K562 (cell line): ENCODE data around the gene RBFA. TPM values are rescaled to one million over a fixed set of nuclear protein-coding genes. Genes with fewer than 3 reads are reported as not detected.

Source experiments
- BCLAF1 ChIP-seq, 2 experiments: fragments of 450-650 bp in 1 of 2; IDR thresholded peaks; 2 replicates each; pipeline ENCODE4 v1.6.1; 2011 to 2017; ENCODE audit warnings: low read depth in 2 of 2, antibody characterized with exemption in 1 of 2, borderline replicate concordance in 1 of 2, low read length in 1 of 2, mild to moderate bottlenecking in 1 of 2, mixed read lengths in 1 of 2; ENCODE audit not compliant: control insufficient read depth in 1 of 2
- CBX5 ChIP-seq: IDR thresholded peaks from 2 replicates; pipeline ENCODE4 v1.6.1; 2014; ENCODE audit warnings: low read depth, borderline replicate concordance
- CEBPG ChIP-seq, 3 experiments: fragments of 200-800 bp in 1 of 3; sonication (Bioruptor generic) in 1 of 3; sonication (generic) in 1 of 3; formaldehyde crosslinking in 1 of 3; IDR thresholded peaks in 2 of 3; conservative IDR thresholded peaks in 1 of 3; 2 replicates each; pipeline versions ENCODE4 v1.6.1 to v1.8.0; 2016 to 2022; ENCODE audit warnings: missing compliant biosample characterization in 2 of 3, missing genetic modification characterization in 2 of 3, mild to moderate bottlenecking in 1 of 3, missing genetic modification reagents in 1 of 3
- DIDO1 ChIP-seq: fragments of 450-650 bp; IDR thresholded peaks from 2 replicates; pipeline ENCODE4 v1.6.1; 2016; ENCODE audit warnings: low read depth, missing biosample characterization, missing genetic modification characterization
- EHMT2 ChIP-seq: fragments of 450-650 bp; IDR thresholded peaks from 2 replicates; pipeline ENCODE4 v1.6.1; 2018; ENCODE audit warnings: antibody characterized with exemption
- FOXJ2 ChIP-seq: fragments of 200-800 bp; sonication (Bioruptor generic); IDR thresholded peaks from 2 replicates; pipeline ENCODE4 v1.6.1; 2016; ENCODE audit warnings: missing genetic modification characterization, missing compliant biosample characterization
- HCFC1 ChIP-seq: IDR thresholded peaks from 2 replicates; pipeline ENCODE4 v1.6.1; 2012; ENCODE audit warnings: low read depth, low read length, improper control_type of control experiment
- HNRNPUL1 ChIP-seq: fragments of 200-400 bp; formaldehyde crosslinking; IDR thresholded peaks from 2 replicates; pipeline ENCODE4 v1.6.1; 2017; ENCODE audit warnings: low read length
- LEF1 ChIP-seq: fragments of 450-650 bp; IDR thresholded peaks from 2 replicates; pipeline ENCODE4 v1.6.1; 2016; ENCODE audit warnings: mild to moderate bottlenecking
- MAFK ChIP-seq: IDR thresholded peaks from 2 replicates; pipeline ENCODE4 v1.6.1; 2011; ENCODE audit warnings: low read length, improper control_type of control experiment
- MYNN ChIP-seq, 2 experiments: sonication (generic); formaldehyde crosslinking in 1 of 2; IDR thresholded peaks; 2 replicates each; pipeline versions ENCODE4 v1.5.0 to v1.6.1; 2016 to 2020; ENCODE audit warnings: antibody characterized with exemption in 1 of 2, missing genetic modification reagents in 1 of 2
- PHB2 ChIP-seq: fragments of 450-650 bp; IDR thresholded peaks from 2 replicates; pipeline ENCODE4 v1.6.1; 2017; ENCODE audit warnings: low read depth
- PRPF4 ChIP-seq: fragments of 200-400 bp; formaldehyde crosslinking; IDR thresholded peaks from one replicate; pipeline ENCODE4 v1.6.1; 2017; ENCODE audit warnings: low read length, low read depth, mild to moderate bottlenecking; ENCODE audit not compliant: insufficient read depth, poor library complexity, severe bottlenecking
- PTBP1 ChIP-seq: fragments of 200-400 bp; formaldehyde crosslinking; IDR thresholded peaks from 2 replicates; pipeline ENCODE4 v1.6.1; 2017; ENCODE audit warnings: low read depth, low read length
- TARDBP ChIP-seq: fragments of 450-650 bp; IDR thresholded peaks from 2 replicates; pipeline ENCODE4 v1.6.1; 2016
- TGIF2 ChIP-seq: sonication (generic); formaldehyde crosslinking; IDR thresholded peaks from 2 replicates; pipeline ENCODE4 v1.8.1; 2022; ENCODE audit warnings: mild to moderate bottlenecking, missing genetic modification reagents, moderate library complexity
- ZBTB8A ChIP-seq: fragments of 450-650 bp; IDR thresholded peaks from 2 replicates; pipeline ENCODE4 v1.6.1; 2018; ENCODE audit warnings: mild to moderate bottlenecking, moderate library complexity; ENCODE audit not compliant: partially characterized antibody
- ZC3H11A ChIP-seq: IDR thresholded peaks from 2 replicates; pipeline ENCODE4 v1.6.1; 2012; ENCODE audit warnings: low read depth, low read length, improper control_type of control experiment
- ZFP36 ChIP-seq: fragments of 150-350 bp; IDR thresholded peaks from 2 replicates; pipeline ENCODE4 v1.6.1; 2018; ENCODE audit warnings: low read length, low read depth; ENCODE audit not compliant: partially characterized antibody
- ZNF175 ChIP-seq: fragments of 200-800 bp; sonication (Bioruptor generic); IDR thresholded peaks from 2 replicates; pipeline ENCODE4 v1.6.1; 2016; ENCODE audit warnings: low read depth, mild to moderate bottlenecking, missing genetic modification characterization, missing compliant biosample characterization
- ZNF212 ChIP-seq: fragments of 450-650 bp; formaldehyde crosslinking; IDR thresholded peaks from 2 replicates; pipeline ENCODE4 v1.4.0; 2020; ENCODE audit warnings: mild to moderate bottlenecking
- ZNF239 ChIP-seq: fragments of 250-450 bp; sonication (Bioruptor Pico); IDR thresholded peaks from 2 replicates; pipeline ENCODE4 v1.4.0; 2020; ENCODE audit warnings: mild to moderate bottlenecking
- ZNF3 ChIP-seq: fragments of 250-450 bp; sonication (Bioruptor Pico); IDR thresholded peaks from 2 replicates; pipeline ENCODE4 v1.5.0; 2021; ENCODE audit warnings: mild to moderate bottlenecking, moderate library complexity
- ZNF717 ChIP-seq: fragments of 250-450 bp; sonication (Bioruptor Pico); IDR thresholded peaks from 2 replicates; pipeline ENCODE4 v1.5.0; 2021
- polyA plus RNA-seq, 8 experiments: library from polyadenylated mRNA; depleted of rRNA in 4 of 8; stranded (reverse) in 5 of 8; unstranded in 3 of 8; fragments of >200 nt; fragmentation: Nextera tagmentation in 2 of 8; fragmentation: Illumina TruSeq in 1 of 8; extraction: Ambion mirVana in 2 of 8; extraction: Trizol in 1 of 8; gene quantifications; 2 replicates each; pipeline versions ENCODE4 v1.2.1 to v1.2.3, GENCODE V29; 2011 to 2014; ENCODE audit warnings: inconsistent platforms in 1 of 8, missing spikeins in 1 of 8
- total RNA-seq, 7 experiments: library from RNA; depleted of rRNA in 6 of 7; stranded (reverse); fragments of >200 nt in 6 of 7; fragmentation: Illumina TruSeq in 2 of 7; extraction: Trizol in 2 of 7; gene quantifications; 2 replicates each; pipeline versions ENCODE4 v1.2.1 to v1.2.3, GENCODE V29; 2011 to 2021; ENCODE audit warnings: low replicate concordance in 1 of 7
- TF ChIP-seq, protein P1 (sequence below): fragments of 450-650 bp; IDR thresholded peaks from 2 replicates; pipeline ENCODE4 v1.6.1; 2016; ENCODE audit warnings: borderline replicate concordance

The RBFA gene
- total and polyA plus RNA-seq, 9 of the 15 experiments (the other 6 are each of a cell fraction or from before 2014, with no cell fraction given): 3.4 to 41.9 (median 25.8) TPM

DNA sequence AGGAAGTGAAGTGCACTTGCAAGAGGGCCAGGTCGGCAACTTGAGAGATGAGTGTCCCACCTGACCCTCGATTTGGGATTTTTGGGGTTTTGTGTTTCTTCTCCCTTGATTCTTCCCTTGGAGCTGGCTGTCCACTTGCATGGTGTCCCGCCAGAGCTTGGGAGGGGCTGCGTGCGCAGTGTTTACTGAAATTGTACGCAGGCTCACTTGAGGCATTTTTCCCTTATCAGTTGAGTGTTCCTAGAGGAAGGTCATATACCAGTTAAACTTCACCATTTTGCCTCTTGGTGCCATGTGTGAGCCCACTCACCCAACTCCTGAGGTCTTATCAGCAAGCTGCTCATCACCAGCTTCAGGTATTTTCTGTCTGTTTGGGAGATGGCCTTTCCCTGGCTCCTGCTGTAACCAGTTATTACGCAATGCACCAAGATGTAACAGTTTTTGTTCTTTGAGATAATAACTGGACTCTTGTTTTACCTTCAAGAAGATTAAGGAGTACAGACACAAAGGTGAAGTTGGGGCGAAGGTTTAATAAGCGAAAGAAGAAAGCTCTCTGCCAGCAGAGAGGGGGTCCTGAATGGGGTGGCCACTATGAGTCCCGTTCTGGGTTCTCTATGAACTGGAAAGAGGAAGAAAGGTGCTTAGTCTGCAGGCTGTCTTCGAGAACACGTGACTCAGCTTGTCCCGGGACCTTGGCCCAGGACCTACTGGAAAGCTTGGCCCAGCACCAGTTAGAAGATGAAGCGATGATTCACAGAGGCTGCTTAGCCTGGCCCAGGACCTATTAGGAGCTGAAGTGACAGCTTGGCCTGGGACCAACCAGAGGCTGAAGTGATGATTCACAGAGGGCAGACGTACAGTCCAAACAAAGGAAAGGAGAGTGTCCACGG is 24.3 kb upstream of the RBFA start (continued):
- TF ChIP-seq ZBTB8A (no peak), ZNF175 (CRISPR knock-in tag) (no peak), FOXJ2 (no peak), PTBP1 (no peak), MAFK (no peak), ZC3H11A (no peak), PRPF4 (no peak), LEF1 (no peak), ZNF717 (no peak), PHB2 (no peak), ZNF212 (CRISPR knock-in tag) (no peak), TGIF2 (no peak), EHMT2 (no peak), HNRNPUL1 (no peak), TARDBP (peak; percentile 65; the same call in 1 of the 2 replicates), CEBPG (CRISPR knock-in tag; IDR thresholded peaks at IDR 0.05) (peak; percentile 72), CEBPG (tag; conservative IDR thresholded peaks at IDR 0.05 in 1 of 2, IDR thresholded peaks at IDR 0.05 in 1 of 2) (peak; percentile 29 to 89; a peak in 3 of 4 replicates), CBX5 (no peak), ZNF239 (CRISPR knock-in tag) (no peak), HCFC1 (no peak), MYNN (IDR thresholded peaks at IDR 0.05) (no peak), MYNN (CRISPR knock-in tag; IDR thresholded peaks at IDR 0.05) (no peak), ZNF3 (CRISPR knock-in tag) (no peak), BCLAF1 (IDR thresholded peaks at IDR 0.05; ENCODE audit: borderline replicate concordance in 1 of 2, control insufficient read depth in 1 of 2, low read depth in 2 of 2, low read length in 1 of 2) (no peak), ZFP36 (no peak), DIDO1 (tag) (no peak)
- TF ChIP-seq, protein P1, sequence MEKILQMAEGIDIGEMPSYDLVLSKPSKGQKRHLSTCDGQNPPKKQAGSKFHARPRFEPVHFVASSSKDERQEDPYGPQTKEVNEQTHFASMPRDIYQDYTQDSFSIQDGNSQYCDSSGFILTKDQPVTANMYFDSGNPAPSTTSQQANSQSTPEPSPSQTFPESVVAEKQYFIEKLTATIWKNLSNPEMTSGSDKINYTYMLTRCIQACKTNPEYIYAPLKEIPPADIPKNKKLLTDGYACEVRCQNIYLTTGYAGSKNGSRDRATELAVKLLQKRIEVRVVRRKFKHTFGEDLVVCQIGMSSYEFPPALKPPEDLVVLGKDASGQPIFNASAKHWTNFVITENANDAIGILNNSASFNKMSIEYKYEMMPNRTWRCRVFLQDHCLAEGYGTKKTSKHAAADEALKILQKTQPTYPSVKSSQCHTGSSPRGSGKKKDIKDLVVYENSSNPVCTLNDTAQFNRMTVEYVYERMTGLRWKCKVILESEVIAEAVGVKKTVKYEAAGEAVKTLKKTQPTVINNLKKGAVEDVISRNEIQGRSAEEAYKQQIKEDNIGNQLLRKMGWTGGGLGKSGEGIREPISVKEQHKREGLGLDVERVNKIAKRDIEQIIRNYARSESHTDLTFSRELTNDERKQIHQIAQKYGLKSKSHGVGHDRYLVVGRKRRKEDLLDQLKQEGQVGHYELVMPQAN: no peak
